Loucy (cell line): ENCODE data around the gene CTSV.
"Not testable (repeated sequence)": the region's sequence is repeated elsewhere in the genome, so short reads cannot be mapped to it uniquely, and the experiment has no call there.

ENCODE experiments used
- H2AFZ ChIP-seq: fragments of 200-600 bp; sonication (generic); 2 replicates; pipeline ENCODE4 v1.6.0; 2016; ENCODE audit warnings: antibody characterized with exemption, mild to moderate bottlenecking, low read length, moderate library complexity
- H3F3A ChIP-seq: fragments of 200-600 bp; 2 replicates; pipeline ENCODE4 v1.6.0; 2016; ENCODE audit warnings: antibody characterized with exemption, low read depth, mild to moderate bottlenecking
- H3K27me3 ChIP-seq: fragments of 200-600 bp; sonication (generic); 2 replicates; pipeline ENCODE4 v1.6.1; 2014; ENCODE audit warnings: low read length, mild to moderate bottlenecking; ENCODE audit not compliant: insufficient read depth, poor library complexity, severe bottlenecking
- H3K36me3 ChIP-seq: fragments of 200-600 bp; sonication (generic); 2 replicates; pipeline ENCODE4 v1.6.1; 2016; ENCODE audit warnings: low read length; ENCODE audit not compliant: insufficient read depth
- H3K4me1 ChIP-seq: fragments of 200-600 bp; sonication (generic); 2 replicates; pipeline ENCODE4 v1.5.1; 2014; ENCODE audit warnings: low read length, mild to moderate bottlenecking; ENCODE audit not compliant: insufficient read depth, poor library complexity, severe bottlenecking
- H3K4me2 ChIP-seq: fragments of 200-600 bp; sonication (generic); 2 replicates; pipeline ENCODE4 v1.6.0; 2014; ENCODE audit warnings: antibody characterized with exemption, low read length, low read depth, mild to moderate bottlenecking; ENCODE audit not compliant: poor library complexity, severe bottlenecking
- H3K4me3 ChIP-seq: fragments of 200-600 bp; sonication (generic); 2 replicates; pipeline ENCODE4 v1.5.1; 2014; ENCODE audit warnings: low read length, mild to moderate bottlenecking, mixed read lengths; ENCODE audit not compliant: poor library complexity, severe bottlenecking
- H3K79me2 ChIP-seq: fragments of 200-600 bp; sonication (generic); 2 replicates; pipeline ENCODE4 v1.6.1; 2014; ENCODE audit warnings: low read length; ENCODE audit not compliant: insufficient read depth
- H3K9ac ChIP-seq: fragments of 200-600 bp; sonication (generic); 2 replicates; pipeline ENCODE4 v1.6.0; 2014; ENCODE audit warnings: mild to moderate bottlenecking, low read depth, low read length, moderate library complexity; ENCODE audit not compliant: poor library complexity, severe bottlenecking
- H3K9me2 ChIP-seq: fragments of 200-600 bp; sonication (generic); replicated peaks from 2 replicates; pipeline ENCODE4 v1.6.1; 2016; ENCODE audit warnings: low read depth, low read length, mixed read lengths
- H3K9me3 ChIP-seq: fragments of 200-600 bp; sonication (generic); 2 replicates; pipeline ENCODE4 v1.6.1; 2014; ENCODE audit warnings: mild to moderate bottlenecking, antibody characterized with exemption, low read length, low read depth; ENCODE audit not compliant: insufficient read depth
- H4K20me1 ChIP-seq: fragments of 200-600 bp; sonication (generic); 2 replicates; pipeline ENCODE4 v1.6.0; 2014; ENCODE audit warnings: antibody characterized with exemption, low read length, mild to moderate bottlenecking; ENCODE audit not compliant: insufficient read depth, poor library complexity, severe bottlenecking
- CTCF ChIP-seq: fragments of 200-600 bp; sonication (generic); conservative IDR thresholded peaks from 2 replicates; pipeline ENCODE4 v1.5.1; 2014; ENCODE audit warnings: mild to moderate bottlenecking, antibody characterized with exemption, low read length
- EZH2phosphoT487 ChIP-seq: fragments of 200-600 bp; IDR thresholded peaks from 2 replicates; pipeline ENCODE4 v1.6.1; 2018; ENCODE audit warnings: antibody characterized with exemption, mild to moderate bottlenecking, moderate library complexity, borderline replicate concordance

Gene CTSV

DNA sequence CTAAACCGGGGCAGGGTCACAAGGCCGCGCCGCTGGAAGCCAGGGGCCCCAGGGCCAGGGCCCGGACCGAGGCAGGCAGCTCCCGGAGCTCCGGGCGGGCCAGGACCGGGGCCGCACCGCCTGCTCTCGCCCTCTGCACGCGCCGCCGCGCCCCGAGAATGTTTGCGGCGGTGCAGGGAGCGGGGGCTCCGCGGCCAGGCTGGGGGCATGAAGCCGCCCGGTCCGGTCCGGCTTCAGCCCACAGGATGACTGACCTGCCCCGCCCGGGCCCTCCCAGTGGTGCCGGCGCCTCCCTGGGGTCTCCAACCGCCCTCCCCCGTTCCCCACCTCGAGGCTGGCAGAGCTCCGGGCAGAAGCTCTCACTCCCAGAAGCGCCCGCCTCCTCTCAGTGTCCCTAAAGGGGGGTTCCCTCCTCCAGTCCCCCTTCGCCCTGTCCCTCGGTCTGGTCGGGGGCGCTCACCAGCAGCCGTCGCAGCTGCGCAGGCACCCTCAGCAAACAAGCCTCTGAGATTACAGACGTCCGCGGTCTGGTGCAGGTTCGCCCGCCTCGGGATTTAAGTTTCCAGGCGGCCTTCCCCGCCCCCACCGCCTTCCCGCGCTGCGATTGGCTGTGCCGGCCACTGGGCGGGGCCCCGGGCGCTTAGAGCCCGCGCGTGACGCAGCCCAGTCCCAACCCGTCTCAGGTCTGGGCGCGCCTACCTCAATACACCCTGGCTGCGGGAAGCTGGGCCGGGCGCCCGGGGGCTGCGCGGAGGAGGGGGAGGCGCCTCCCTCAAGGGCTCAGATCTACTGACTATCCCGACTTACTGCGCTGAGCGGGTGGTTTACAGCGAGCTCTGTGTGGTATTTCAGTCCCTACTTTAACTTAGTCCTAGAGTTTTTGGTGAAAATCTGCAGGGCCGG, at the start of gene CTSV:
CTSV (minus strand) TSS at position 532 of the 903 bp plus-strand sequence. CDS start 1,099 bp downstream, outside the sequence.
- Histone ChIP-seq H3K4me3 (peak within 1 kb of the TSS; percentile 50), H3K9me3 (no peaks in the 10 kb centered on the region), H3K36me3 (no peaks in the 10 kb centered on the region), H3K4me2 (peak within 1 kb of the TSS; percentile 53), H3K9ac (no peak within 1 kb of the TSS), H3K4me1 (no peaks in the 10 kb centered on the region), H3K9me2 (no peaks in the 10 kb centered on the region), H2AFZ (peak within 1 kb of the TSS; percentile 51; the same call in 1 of the 2 replicates), H3K27me3 (no peaks in the 10 kb centered on the region), H3K79me2 (no peaks in the 10 kb centered on the region), H4K20me1 (no peaks in the 10 kb centered on the region), H3F3A (no peaks in the 10 kb centered on the region)
- TF ChIP-seq EZH2phosphoT487 (no peak), CTCF (no peak)

DNA sequence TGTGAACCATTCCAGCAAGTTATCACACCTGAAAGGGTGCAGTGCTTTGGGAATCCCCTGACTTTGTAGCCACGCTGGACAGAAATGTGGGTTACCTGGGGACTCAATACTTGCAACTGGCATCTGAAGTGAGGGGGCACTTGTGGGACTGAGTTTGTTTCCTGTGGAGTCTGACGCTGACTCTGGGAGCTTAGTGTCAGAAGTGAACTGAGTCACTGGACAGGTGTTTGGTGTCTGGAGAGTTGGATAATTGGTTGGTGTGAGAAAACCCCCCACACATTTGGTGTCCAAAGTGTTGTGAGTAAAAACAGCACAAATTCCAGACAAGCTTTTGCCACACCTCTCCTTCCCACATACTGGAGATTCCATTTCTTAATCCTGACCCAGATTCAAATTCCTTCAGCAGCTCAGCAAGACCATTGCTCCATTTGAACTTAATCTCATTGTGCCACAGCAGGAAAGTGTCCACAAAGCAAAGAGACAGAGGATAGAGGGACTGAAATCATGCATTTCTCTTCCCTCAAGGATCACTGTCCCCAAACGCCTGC, 48.8 kb upstream of the CTSV start:
- H2AFZ ChIP-seq, H3K4me2 ChIP-seq, H3K79me2 ChIP-seq, H3K4me1 ChIP-seq, H4K20me1 ChIP-seq, H3K4me3 ChIP-seq, H3F3A ChIP-seq, H3K36me3 ChIP-seq, H3K9me3 ChIP-seq, H3K9ac ChIP-seq, H3K9me2 ChIP-seq, H3K27me3 ChIP-seq: not testable (repeated sequence)

GRCh38 chr9:97084562-97084991, 45.6 kb upstream of the CTSV start:
- not testable (repeated sequence) for H3K4me1 ChIP-seq, H3K9me2 ChIP-seq, H2AFZ ChIP-seq, H3K9ac ChIP-seq, H3K27me3 ChIP-seq, H3K4me2 ChIP-seq, H3K36me3 ChIP-seq, H3K9me3 ChIP-seq, H3K4me3 ChIP-seq, H4K20me1 ChIP-seq, H3F3A ChIP-seq, H3K79me2 ChIP-seq

DNA sequence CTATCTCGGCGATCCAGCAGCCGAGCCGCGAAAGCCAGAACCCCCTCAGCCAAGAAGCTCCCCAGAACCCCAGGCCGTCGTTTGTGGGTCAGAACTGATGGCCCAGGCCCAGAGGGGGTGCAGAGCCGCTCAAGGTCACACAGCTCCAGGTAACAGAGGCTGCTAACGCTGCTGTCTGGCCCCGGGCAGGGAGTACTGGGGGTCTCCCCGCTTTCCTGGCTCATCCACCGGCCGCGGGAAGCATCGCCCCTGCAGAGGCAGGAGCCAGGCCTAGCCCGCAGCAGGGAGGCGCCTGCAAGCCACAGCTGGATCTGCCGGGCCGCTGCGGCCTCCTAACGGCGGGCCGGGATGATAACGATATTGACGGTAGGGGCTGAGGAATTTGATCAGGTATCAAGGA, 39.4 kb upstream of the CTSV start:
- H3K4me2 ChIP-seq: no peak overlapping the region
- H2AFZ ChIP-seq: no peak overlapping the region
- H3F3A ChIP-seq: no peaks in the 10 kb centered on the region
- no peaks in the 10 kb centered on the region for H3K79me2 ChIP-seq
- H3K4me3 ChIP-seq: no peak overlapping the region
- H3K36me3 ChIP-seq: no peaks in the 10 kb centered on the region
- TF ChIP-seq EZH2phosphoT487 (no peak), CTCF (no peak)
- H4K20me1 ChIP-seq: no peaks in the 10 kb centered on the region
- H3K9ac ChIP-seq: no peak overlapping the region
- no peaks in the 10 kb centered on the region for H3K9me3 ChIP-seq
- H3K27me3 ChIP-seq: no peaks in the 10 kb centered on the region
- H3K9me2 ChIP-seq: no peaks in the 10 kb centered on the region
- no peaks in the 10 kb centered on the region for H3K4me1 ChIP-seq
